Measurements from ENCODE around the gene SEC14L5. TPM values are rescaled to one million over a fixed set of nuclear protein-coding genes. Genes with fewer than 3 reads are reported as not detected.

SEC14L5 gene
- total and polyA plus RNA-seq, 9 donors, result 0.11 to 1.5 (median 0.38) TPM

GRCh38 chr16:4984174-4984990, 26.3 kb downstream of the SEC14L5 start:
- intact Hi-C loops (cut with DNase I), result no loop called here
- Histone ChIP-seq H3K4me1 (ENCODE audit: insufficient read depth) (no peaks in the 10 kb centered on the region), H3K27ac (no peak overlapping the region), H3K27me3 (no peaks in the 10 kb centered on the region), H3K9me3 (no peaks in the 10 kb centered on the region), H3K36me3 (no peaks in the 10 kb centered on the region), H3K4me3 (no peak overlapping the region)
- DNase-seq, result no peak
- no peak for TF ChIP-seq EP300 (IDR thresholded peaks at IDR 0.05)
- no peak for TF ChIP-seq POLR2A (IDR thresholded peaks at IDR 0.05)
- no peak for TF ChIP-seq CTCF (IDR thresholded peaks at IDR 0.05)
- WGBS, 3 donors, result 60 to 72% (median 67%) methylated on average over 5 of the region's 5 CpGs

GRCh38 chr16:4987250-4987579, 29.1 kb downstream of the SEC14L5 start:
- Histone ChIP-seq H3K36me3 (no peaks in the 10 kb centered on the region), H3K27ac (no peak overlapping the region), H3K4me1 (ENCODE audit: insufficient read depth) (no peaks in the 10 kb centered on the region), H3K27me3 (no peaks in the 10 kb centered on the region), H3K9me3 (no peaks in the 10 kb centered on the region), H3K4me3 (no peak overlapping the region)
- intact Hi-C loops (cut with DNase I), result no loop called here
- DNase-seq, result no peak
- TF ChIP-seq POLR2A (IDR thresholded peaks at IDR 0.05) (no peak), CTCF (IDR thresholded peaks at IDR 0.05) (no peak), EP300 (IDR thresholded peaks at IDR 0.05) (no peak)
- 2 to 5% (median 4%) methylated on average over 6 to 10 of the region's 10 CpGs for WGBS, 3 donors

GRCh38 chr16:4987580-4988374, 29.6 kb downstream of the SEC14L5 start:
- H3K4me1 ChIP-seq (ENCODE audit: insufficient read depth), result no peaks in the 10 kb centered on the region
- H3K36me3 ChIP-seq, result no peaks in the 10 kb centered on the region
- TF ChIP-seq CTCF (IDR thresholded peaks at IDR 0.05) (no peak), POLR2A (IDR thresholded peaks at IDR 0.05) (no peak), EP300 (IDR thresholded peaks at IDR 0.05) (no peak)
- no peak for DNase-seq
- H3K27me3 ChIP-seq, result no peaks in the 10 kb centered on the region
- intact Hi-C loops (cut with DNase I), result no loop called here
- H3K27ac ChIP-seq, result no peak overlapping the region
- no peaks in the 10 kb centered on the region for H3K9me3 ChIP-seq
- H3K4me3 ChIP-seq, result no peak overlapping the region
- 10 to 14% (median 12%) methylated on average over 51 to 60 of the region's 60 CpGs for WGBS, 3 donors

GRCh38 chr16:4988647-4989046, 30.5 kb downstream of the SEC14L5 start:
- Histone ChIP-seq H3K4me1 (ENCODE audit: insufficient read depth) (no peaks in the 10 kb centered on the region), H3K9me3 (no peaks in the 10 kb centered on the region), H3K27ac (no peak overlapping the region), H3K4me3 (no peak overlapping the region), H3K27me3 (no peaks in the 10 kb centered on the region), H3K36me3 (no peaks in the 10 kb centered on the region)
- WGBS, 3 donors, result 83 to 88% (median 86%) methylated on average over 5 of the region's 5 CpGs
- TF ChIP-seq CTCF (IDR thresholded peaks at IDR 0.05) (no peak), POLR2A (IDR thresholded peaks at IDR 0.05) (no peak), EP300 (IDR thresholded peaks at IDR 0.05) (no peak)
- DNase-seq, result no peak
- intact Hi-C loops (cut with DNase I), result no loop called here

All from ovary (tissue), 9 donors.